CD4-positive, CD25-positive, alpha-beta regulatory T cell (primary cell): ENCODE results near the gene TC2N. TPM values are rescaled to one million over a fixed set of nuclear protein-coding genes. Genes with fewer than 3 reads are reported as not detected.

Source experiments
- ATAC-seq, 2 donors: fragments of 150-1000 bp; cut with Tn5 transposase; one replicate each; pipeline ENCODE4 v1.10.0; 2021; ENCODE audit warnings: low read depth in 2 of 2, moderate number of reproducible peaks in 2 of 2, moderate library complexity in 1 of 2
- DNase-seq, 3 donors: peaks; one replicate each; pipeline versions ENCODE4 v3.0.0 to v3.0.0-alpha.2; 2012 to 2022; ENCODE audit warnings: mixed read lengths in 1 of 3
- H3K27ac ChIP-seq: one replicate; pipeline ENCODE4 v1.7.0; 2013; ENCODE audit warnings: mild to moderate bottlenecking, low read length; ENCODE audit not compliant: insufficient read depth, poor library complexity, severe bottlenecking
- H3K27me3 ChIP-seq: one replicate; pipeline ENCODE4 v1.7.0; 2013; ENCODE audit warnings: low read length; ENCODE audit not compliant: control insufficient read depth, insufficient read depth
- H3K36me3 ChIP-seq: one replicate; pipeline ENCODE4 v1.7.0; 2013; ENCODE audit warnings: mild to moderate bottlenecking, low read length, moderate library complexity; ENCODE audit not compliant: control insufficient read depth, insufficient read depth
- H3K4me1 ChIP-seq: 2 replicates; pipeline ENCODE4 v1.7.0; 2013; ENCODE audit warnings: mild to moderate bottlenecking, low read length; ENCODE audit not compliant: insufficient read depth, control insufficient read depth, poor library complexity, severe bottlenecking
- H3K4me3 ChIP-seq: one replicate; pipeline ENCODE4 v1.7.0; 2013; ENCODE audit warnings: low read depth, mild to moderate bottlenecking, low read length, moderate library complexity
- H3K9me3 ChIP-seq, 2 experiments: 1 replicate in 1 of 2; 2 replicates in 1 of 2; pipeline ENCODE4 v1.7.0; 2013; ENCODE audit warnings: low read length in 2 of 2, mild to moderate bottlenecking in 1 of 2, moderate library complexity in 1 of 2; ENCODE audit not compliant: control insufficient read depth in 2 of 2
- H3K27ac Mint-ChIP-seq, 3 donors: one replicate each; pipeline ENCODE4 v1.8.0; 2020 to 2022; ENCODE audit warnings: mild to moderate bottlenecking in 3 of 3, mixed read lengths in 3 of 3, moderate library complexity in 2 of 3
- H3K27me3 Mint-ChIP-seq: one replicate; pipeline ENCODE4 v1.8.0; 2022; ENCODE audit warnings: mild to moderate bottlenecking, mixed read lengths
- H3K36me3 Mint-ChIP-seq: one replicate; pipeline ENCODE4 v1.8.0; 2020; ENCODE audit warnings: mixed read lengths
- H3K4me1 Mint-ChIP-seq, 4 donors: one replicate each; pipeline ENCODE4 v1.8.0; 2020 to 2022; ENCODE audit warnings: mixed read lengths in 4 of 4, mild to moderate bottlenecking in 1 of 4
- H3K4me3 Mint-ChIP-seq, 4 donors: one replicate each; pipeline ENCODE4 v1.8.0; 2020 to 2022; ENCODE audit warnings: mild to moderate bottlenecking in 4 of 4, mixed read lengths in 4 of 4, moderate library complexity in 3 of 4
- H3K9me3 Mint-ChIP-seq, 7 donors: one replicate each; pipeline ENCODE4 v1.8.0; 2020 to 2022; ENCODE audit warnings: mixed read lengths in 7 of 7, mild to moderate bottlenecking in 3 of 7, moderate library complexity in 2 of 7
- polyA plus RNA-seq, 4 donors: library from polyadenylated mRNA; unstranded; fragments of 300-500 nt; fragmentation: Illumina TruSeq; gene quantifications; one replicate each; pipeline ENCODE4 v1.2.3, GENCODE V29; 2021
- total RNA-seq: library from RNA; stranded (reverse); gene quantifications from one replicate; pipeline ENCODE4 v1.2.3, GENCODE V29; 2022

The TC2N gene
- total and polyA plus RNA-seq, 5 donors from 2014 or later: 68.8 to 138 (median 98.5) TPM

DNA sequence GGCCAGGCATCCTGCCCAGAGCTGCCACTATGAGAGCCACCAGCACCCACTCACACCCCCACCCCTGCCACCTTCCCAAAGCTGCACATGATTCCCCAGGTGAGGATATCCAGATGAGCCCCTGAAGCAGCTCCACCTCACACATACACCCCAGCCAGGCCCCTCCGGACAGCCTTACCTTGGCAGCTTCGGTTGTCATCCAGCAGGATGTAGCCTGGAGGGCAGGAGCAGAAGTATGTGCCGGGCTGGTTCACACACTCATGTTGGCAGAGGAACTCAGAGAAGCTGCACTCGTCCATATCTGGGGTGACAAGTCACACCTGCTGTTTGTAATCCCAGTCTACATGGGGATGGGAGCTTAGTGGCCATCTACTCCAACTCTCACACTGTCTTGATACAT, 15.4 kb upstream of the TC2N start:
- DNase-seq: no peak
- H3K27ac Mint-ChIP-seq: peak overlapping the region in 2 of 3 donors; percentile 28 to 75

GRCh38 chr14:91882369-91882768, 15.0 kb upstream of the TC2N start:
- H3K4me1 Mint-ChIP-seq: peaks cover 8 to 53% (median 24%) of the 10 kb centered on the region in 4 donors
- H3K9me3 Mint-ChIP-seq: peaks cover 0 to 1% (median 0%) of the 10 kb centered on the region in 7 donors
- Histone ChIP-seq H3K27ac (no peak overlapping the region), H3K4me1 (no peaks in the 10 kb centered on the region), H3K9me3 (no peaks in the 10 kb centered on the region), H3K4me3 (no peak overlapping the region), H3K27me3 (no peaks in the 10 kb centered on the region), H3K36me3 (no peaks in the 10 kb centered on the region)
- no peak for DNase-seq
- no peak for ATAC-seq
- H3K4me3 Mint-ChIP-seq: no peak overlapping the region
- no peaks in the 10 kb centered on the region for H3K36me3 Mint-ChIP-seq
- H3K27me3 Mint-ChIP-seq: no peaks in the 10 kb centered on the region
- peak overlapping the region in 2 of 3 donors; percentile 46 to 75 for H3K27ac Mint-ChIP-seq

More for the DNA sequence above, 15.4 kb upstream of the TC2N start:
- Mint-ChIP-seq H3K36me3 (no peaks in the 10 kb centered on the region), H3K9me3 (peaks cover 0 to 1% (median 0%) of the 10 kb centered on the region in 7 donors), H3K4me3 (no peak overlapping the region), H3K4me1 (peaks cover 8 to 49% (median 24%) of the 10 kb centered on the region in 4 donors), H3K27me3 (no peaks in the 10 kb centered on the region)
- H3K4me3 ChIP-seq: no peak overlapping the region
- no peak for ATAC-seq
- no peaks in the 10 kb centered on the region for H3K4me1 ChIP-seq
- H3K27me3 ChIP-seq: no peaks in the 10 kb centered on the region
- H3K36me3 ChIP-seq: no peaks in the 10 kb centered on the region
- H3K9me3 ChIP-seq: no peaks in the 10 kb centered on the region
- H3K27ac ChIP-seq: no peak overlapping the region

DNA sequence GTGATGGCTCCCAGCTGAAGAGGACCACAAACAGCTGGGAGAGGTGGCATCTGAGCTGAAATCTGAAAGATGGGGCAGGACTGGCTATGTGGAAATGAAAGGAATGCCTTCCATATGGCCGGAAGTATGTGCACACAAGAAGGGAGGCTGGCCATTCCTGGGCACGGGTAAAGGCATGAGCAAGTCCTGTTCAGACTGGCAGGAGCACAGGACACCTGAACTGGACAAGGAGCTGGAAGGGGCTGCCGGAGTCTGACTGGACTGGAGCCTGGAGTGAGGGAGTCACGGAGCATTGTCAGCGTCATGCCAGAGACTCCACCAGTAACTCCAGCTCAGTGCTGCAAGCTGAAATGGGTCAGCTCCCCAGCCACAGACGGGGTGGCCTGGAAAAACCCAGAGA, 11.9 kb upstream of the TC2N start:
- Histone ChIP-seq H3K4me1 (peaks cover 23% of the 10 kb centered on the region), H3K27me3 (no peaks in the 10 kb centered on the region), H3K9me3 (no peaks in the 10 kb centered on the region), H3K4me3 (no peak overlapping the region), H3K27ac (no peak overlapping the region), H3K36me3 (no peaks in the 10 kb centered on the region)
- ATAC-seq: no peak
- no peaks in the 10 kb centered on the region for H3K36me3 Mint-ChIP-seq
- H3K9me3 Mint-ChIP-seq: no peaks in the 10 kb centered on the region
- H3K4me3 Mint-ChIP-seq: no peak overlapping the region
- H3K27ac Mint-ChIP-seq: peak overlapping the region in 2 of 3 donors; percentile 42 to 94
- H3K27me3 Mint-ChIP-seq: no peaks in the 10 kb centered on the region
- peaks cover 10 to 78% (median 32%) of the 10 kb centered on the region in 4 donors for H3K4me1 Mint-ChIP-seq
- DNase-seq: no peak

- Mint-ChIP-seq H3K4me3 (peak overlapping the region in 1 of 4 donors; percentile 10), H3K4me1 (peaks cover 13 to 85% (median 41%) of the 10 kb centered on the region in 4 donors), H3K9me3 (no peaks in the 10 kb centered on the region), H3K27ac (peak overlapping the region in 1 of 3 donors; percentile 97), H3K27me3 (no peaks in the 10 kb centered on the region), H3K36me3 (no peaks in the 10 kb centered on the region)
- DNase-seq (no peak), ATAC-seq (no peak)
- no peak overlapping the region for H3K27ac ChIP-seq
- no peaks in the 10 kb centered on the region for H3K9me3 ChIP-seq
- no peaks in the 10 kb centered on the region for H3K36me3 ChIP-seq
- H3K27me3 ChIP-seq: no peaks in the 10 kb centered on the region
- peaks cover 32% of the 10 kb centered on the region for H3K4me1 ChIP-seq
- H3K4me3 ChIP-seq: no peak overlapping the region
These were observed 10.9 kb upstream of the TC2N start for GRCh38 chr14:91878274-91878673.

GRCh38 chr14:91877376-91877915, 10.1 kb upstream of the TC2N start:
- Histone ChIP-seq H3K9me3 (no peaks in the 10 kb centered on the region), H3K27me3 (no peaks in the 10 kb centered on the region), H3K4me3 (no peak overlapping the region), H3K4me1 (peaks cover 41% of the 10 kb centered on the region), H3K27ac (no peak overlapping the region), H3K36me3 (no peaks in the 10 kb centered on the region)
- Mint-ChIP-seq H3K27ac (peak overlapping the region; percentile 28 to 97 (median 83)), H3K27me3 (no peaks in the 10 kb centered on the region), H3K4me1 (peaks cover 16 to 92% (median 48%) of the 10 kb centered on the region in 4 donors), H3K9me3 (no peaks in the 10 kb centered on the region), H3K4me3 (peak overlapping the region in 1 of 4 donors; percentile 10), H3K36me3 (no peaks in the 10 kb centered on the region)
- DNase-seq (no peak), ATAC-seq (no peak)

DNA sequence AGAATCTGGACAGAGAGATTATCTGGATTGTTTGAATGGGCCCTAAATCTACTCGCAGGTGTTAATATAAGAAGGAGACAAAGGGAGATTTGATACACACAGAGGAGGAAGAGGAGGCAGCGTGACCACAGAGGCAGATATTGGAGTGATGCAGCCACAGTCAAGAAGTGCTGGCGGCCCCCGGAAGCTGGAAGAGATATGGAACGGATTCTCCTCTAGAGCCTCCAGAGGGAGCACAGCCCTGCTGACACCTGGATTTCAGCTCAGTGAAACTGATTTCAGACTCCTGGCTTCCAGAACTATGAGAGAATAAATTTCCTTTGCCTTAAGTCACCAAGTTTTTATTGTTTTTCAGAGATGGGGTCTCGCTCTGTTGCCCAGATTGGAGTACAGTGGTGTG, 9.2 kb upstream of the TC2N start:
- H3K27me3 ChIP-seq: no peaks in the 10 kb centered on the region
- Mint-ChIP-seq H3K27ac (peak overlapping the region; percentile 33 to 97 (median 95)), H3K36me3 (no peaks in the 10 kb centered on the region), H3K9me3 (no peaks in the 10 kb centered on the region), H3K4me3 (peak overlapping the region in 1 of 4 donors; percentile 38), H3K27me3 (no peaks in the 10 kb centered on the region), H3K4me1 (peaks cover 22 to 98% (median 52%) of the 10 kb centered on the region in 4 donors)
- H3K4me1 ChIP-seq: peaks cover 50% of the 10 kb centered on the region
- no peaks in the 10 kb centered on the region for H3K36me3 ChIP-seq
- H3K9me3 ChIP-seq: no peaks in the 10 kb centered on the region
- DNase-seq (no peak), ATAC-seq (no peak)
- H3K4me3 ChIP-seq: no peak overlapping the region
- H3K27ac ChIP-seq: no peak overlapping the region

DNA sequence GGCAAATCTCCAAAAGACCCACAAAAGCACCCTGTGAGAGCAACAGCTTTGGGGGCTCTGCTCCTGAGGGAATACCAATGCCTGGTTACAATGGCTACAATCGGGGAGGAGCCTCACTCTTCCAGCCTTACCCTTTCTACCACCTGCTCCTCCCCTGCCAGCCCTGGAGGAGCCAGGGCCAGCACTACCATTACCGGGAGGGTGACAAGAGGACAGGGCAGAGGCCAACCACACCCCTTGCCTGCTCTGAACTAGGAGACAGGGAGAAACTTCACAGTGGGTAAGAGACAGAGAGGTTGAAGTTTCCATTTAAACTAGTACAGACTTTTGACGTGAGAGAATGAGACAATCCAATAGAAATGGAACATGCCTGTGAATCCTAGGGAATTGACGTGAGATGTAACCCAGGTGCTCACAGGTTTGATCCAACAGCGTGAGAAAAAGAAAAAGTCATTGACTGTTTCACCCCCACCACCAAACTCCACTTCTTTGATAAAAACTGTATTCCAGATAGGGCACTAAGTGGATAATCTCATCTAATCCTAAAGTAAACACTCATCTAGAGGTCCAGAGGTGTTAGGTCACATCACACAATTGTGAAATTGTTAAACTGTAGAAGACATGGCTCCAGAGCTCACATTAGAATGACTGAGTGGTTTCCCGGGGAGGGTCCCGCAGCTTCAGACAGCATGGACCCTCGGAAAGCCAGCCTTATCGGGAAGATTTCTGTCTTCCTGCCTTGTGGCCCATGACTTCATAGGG, 8.4 kb upstream of the TC2N start:
- H3K4me3 Mint-ChIP-seq: peak overlapping the region in 1 of 4 donors; percentile 39
- no peak for ATAC-seq
- Histone ChIP-seq H3K27ac (peak overlapping the region; percentile 6), H3K9me3 (no peaks in the 10 kb centered on the region), H3K36me3 (no peaks in the 10 kb centered on the region), H3K27me3 (no peaks in the 10 kb centered on the region), H3K4me3 (no peak overlapping the region), H3K4me1 (peaks cover 58% of the 10 kb centered on the region)
- no peaks in the 10 kb centered on the region for H3K9me3 Mint-ChIP-seq
- H3K4me1 Mint-ChIP-seq: peaks cover 17 to 98% (median 48%) of the 10 kb centered on the region in 4 donors
- H3K27me3 Mint-ChIP-seq: no peaks in the 10 kb centered on the region
- H3K36me3 Mint-ChIP-seq: no peaks in the 10 kb centered on the region
- peak overlapping the region; percentile 95 to 100 (median 97) for H3K27ac Mint-ChIP-seq
- DNase-seq: no peak
